Fibroblast of lung (primary cell): ENCODE measurements around the gene PHC2. TPM values are rescaled to one million over a fixed set of nuclear protein-coding genes. Genes with fewer than 3 reads are reported as not detected.

Experiments
- DNase-seq, 2 donors: peaks; one replicate each; pipeline versions ENCODE4 v3.0.0 to v3.0.0-alpha.2; 2010; ENCODE audit warnings: low read depth in 2 of 2
- H2AFZ ChIP-seq: 2 replicates; pipeline ENCODE4 v1.5.1; 2012; ENCODE audit warnings: low read length, control low read depth, inconsistent platforms
- H3K27ac ChIP-seq: 2 replicates; pipeline ENCODE4 v1.5.1; 2011; ENCODE audit warnings: low read length, control low read depth; ENCODE audit not compliant: insufficient read depth
- H3K27me3 ChIP-seq: 2 replicates; pipeline ENCODE4 v1.5.1; 2011; ENCODE audit warnings: mild to moderate bottlenecking, low read length; ENCODE audit not compliant: control insufficient read depth, insufficient read depth
- H3K36me3 ChIP-seq: 2 replicates; pipeline ENCODE4 v1.5.1; 2011; ENCODE audit warnings: low read length; ENCODE audit not compliant: control insufficient read depth, insufficient read depth
- H3K4me1 ChIP-seq: 2 replicates; pipeline ENCODE4 v1.5.1; 2011; ENCODE audit warnings: low read length; ENCODE audit not compliant: control insufficient read depth, insufficient read depth; ENCODE audit errors: extremely low read depth
- H3K4me2 ChIP-seq: 2 replicates; pipeline ENCODE4 v1.5.1; 2011; ENCODE audit warnings: low read length, control low read depth; ENCODE audit not compliant: insufficient read depth; ENCODE audit errors: extremely low read depth
- H3K4me3 ChIP-seq, 4 experiments: fragments of 200-600 bp in 1 of 4; sonication (generic) in 1 of 4; replicated peaks in 1 of 4; 2 replicates each; pipeline ENCODE4 v1.5.1; 2011 to 2016; ENCODE audit warnings: low read length in 4 of 4, low read depth in 3 of 4, mild to moderate bottlenecking in 3 of 4, control low read depth in 2 of 4, inconsistent platforms in 1 of 4, mixed read lengths in 1 of 4; ENCODE audit not compliant: insufficient read depth in 1 of 4; ENCODE audit errors: control extremely low read depth in 1 of 4
- H3K79me2 ChIP-seq: 2 replicates; pipeline ENCODE4 v1.5.1; 2012; ENCODE audit warnings: mild to moderate bottlenecking, low read length, inconsistent platforms; ENCODE audit not compliant: control insufficient read depth, insufficient read depth
- H3K9ac ChIP-seq: 2 replicates; pipeline ENCODE4 v1.5.1; 2011; ENCODE audit warnings: mild to moderate bottlenecking, low read length, control low read depth; ENCODE audit not compliant: insufficient read depth
- H3K9me3 ChIP-seq: 2 replicates; pipeline ENCODE4 v1.5.1; 2012; ENCODE audit warnings: low read depth, low read length; ENCODE audit not compliant: control insufficient read depth, insufficient read depth
- H4K20me1 ChIP-seq: 2 replicates; pipeline ENCODE4 v1.5.1; 2011; ENCODE audit warnings: low read length; ENCODE audit not compliant: control insufficient read depth, insufficient read depth; ENCODE audit errors: extremely low read depth
- CTCF ChIP-seq, 2 donors: IDR thresholded peaks in 1 of 2; conservative IDR thresholded peaks in 1 of 2; 1 replicate in 1 of 2; 2 replicates in 1 of 2; pipeline ENCODE4 v1.5.1; 2011 to 2012; ENCODE audit warnings: low read length in 2 of 2, control low read depth in 1 of 2, inconsistent platforms in 1 of 2, low read depth in 1 of 2, mild to moderate bottlenecking in 1 of 2
- EZH2 ChIP-seq: IDR thresholded peaks from 2 replicates; pipeline ENCODE4 v1.5.1; 2012; ENCODE audit warnings: low read length, control low read depth, mild to moderate bottlenecking; ENCODE audit errors: missing control alignments
- polyA plus RNA-seq, 2 donors: library from polyadenylated mRNA; depleted of rRNA in 1 of 2; stranded (reverse) in 1 of 2; unstranded in 1 of 2; fragments of >200 nt; gene quantifications; 2 replicates each; pipeline ENCODE4 v1.2.1, GENCODE V29; 2011 to 2012; ENCODE audit warnings: missing spikeins in 1 of 2
- total RNA-seq: library from RNA; depleted of rRNA; stranded (reverse); fragments of >200 nt; gene quantifications from 2 replicates; pipeline ENCODE4 v1.2.1, GENCODE V29; 2014

PHC2 gene
- total and polyA plus RNA-seq, 2 donors (not counting 1 experiment from before 2014, with no cell fraction given): 62.6 to 75.8 TPM

- H3K36me3 ChIP-seq: no peaks in the 10 kb centered on the region
- H3K79me2 ChIP-seq: no peaks in the 10 kb centered on the region
- DNase-seq: no peak
- H3K4me2 ChIP-seq: no peak overlapping the region
- no peaks in the 10 kb centered on the region for H3K9me3 ChIP-seq
- H3K27me3 ChIP-seq: no peaks in the 10 kb centered on the region
- H2AFZ ChIP-seq: no peak overlapping the region
- H4K20me1 ChIP-seq: no peaks in the 10 kb centered on the region
- H3K27ac ChIP-seq: no peak overlapping the region
- H3K9ac ChIP-seq: no peak overlapping the region
- TF ChIP-seq EZH2 (no peak), CTCF (conservative IDR thresholded peaks at IDR 0.05 in 1 of 2, IDR thresholded peaks at IDR 0.05 in 1 of 2; ENCODE audit: low read depth in 1 of 2, low read length in 2 of 2) (no peak)
- H3K4me3 ChIP-seq: no peak overlapping the region
- H3K4me1 ChIP-seq: no peaks in the 10 kb centered on the region
Observed at GRCh38 chr1:33289858-33290154, 141.1 kb downstream of the PHC2 start.

- H4K20me1 ChIP-seq: no peaks in the 10 kb centered on the region
- no peaks in the 10 kb centered on the region for H3K9me3 ChIP-seq
- DNase-seq: no peak
- no peaks in the 10 kb centered on the region for H3K4me1 ChIP-seq
- no peak overlapping the region for H3K4me3 ChIP-seq
- H3K4me2 ChIP-seq: no peak overlapping the region
- H3K79me2 ChIP-seq: no peaks in the 10 kb centered on the region
- no peak for TF ChIP-seq CTCF (conservative IDR thresholded peaks at IDR 0.05 in 1 of 2, IDR thresholded peaks at IDR 0.05 in 1 of 2; ENCODE audit: low read depth in 1 of 2, low read length in 2 of 2)
- no peak for TF ChIP-seq EZH2
- no peaks in the 10 kb centered on the region for H3K36me3 ChIP-seq
- H3K27me3 ChIP-seq: no peaks in the 10 kb centered on the region
- H2AFZ ChIP-seq: no peak overlapping the region
- no peak overlapping the region for H3K27ac ChIP-seq
- H3K9ac ChIP-seq: no peak overlapping the region
Observed at GRCh38 chr1:33288976-33289857, 141.7 kb downstream of the PHC2 start.

GRCh38 chr1:33287317-33287716, 143.6 kb downstream of the PHC2 start:
- Histone ChIP-seq H3K27ac (no peak overlapping the region), H3K9me3 (no peaks in the 10 kb centered on the region), H2AFZ (no peak overlapping the region), H3K27me3 (no peaks in the 10 kb centered on the region), H4K20me1 (no peaks in the 10 kb centered on the region), H3K4me2 (no peak overlapping the region), H3K4me1 (no peaks in the 10 kb centered on the region), H3K9ac (no peak overlapping the region), H3K4me3 (no peak overlapping the region), H3K36me3 (no peaks in the 10 kb centered on the region), H3K79me2 (no peaks in the 10 kb centered on the region)
- no peak for DNase-seq
- TF ChIP-seq EZH2 (no peak), CTCF (conservative IDR thresholded peaks at IDR 0.05 in 1 of 2, IDR thresholded peaks at IDR 0.05 in 1 of 2; ENCODE audit: low read depth in 1 of 2, low read length in 2 of 2) (no peak)
